ENCODE measurements around the gene SLC48A1. TPM values are rescaled to one million over a fixed set of nuclear protein-coding genes. Genes with fewer than 3 reads are reported as not detected.
A peak's percentile ranks its signal among the peaks of the same experiment; 100 is the strongest.

Gene SLC48A1
- total RNA-seq (2014; rRNA removed) = 3.3 and 6.1 TPM in 2 replicates
- 8.0 TPM for polyA plus RNA-seq (2012)

GRCh38 chr12:47773062-47773857 is at the start of gene SLC48A1:
SLC48A1 (plus strand) TSS chr12:47773238; CDS start chr12:47773305, 67 bp downstream.
- DNase-seq (ENCODE audit: low read depth) = peak; percentile 38

- DNase-seq (ENCODE audit: low read depth) = no peak
These were observed 47.8 kb upstream of the SLC48A1 start, which contains the start of gene ENDOU for GRCh38 chr12:47725091-47725772. ENDOU (minus strand) TSS chr12:47725490; CDS start chr12:47725413, 77 bp downstream.

GRCh38 chr12:47725893-47726292 is 47.1 kb upstream of the SLC48A1 start:
- peak; percentile 84 for DNase-seq (ENCODE audit: low read depth)

- peak; percentile 92 for DNase-seq (ENCODE audit: low read depth)
These were observed 43.8 kb upstream of the SLC48A1 start for GRCh38 chr12:47729233-47729632.

GRCh38 chr12:47730341-47730744 is 42.7 kb upstream of the SLC48A1 start:
- peak; percentile 76 for DNase-seq (ENCODE audit: low read depth)

GRCh38 chr12:47731723-47732122 is 41.3 kb upstream of the SLC48A1 start:
- DNase-seq (ENCODE audit: low read depth) = peak; percentile 54

GRCh38 chr12:47732504-47732903 is 40.5 kb upstream of the SLC48A1 start:
- DNase-seq (ENCODE audit: low read depth) = no peak

GRCh38 chr12:47733142-47733541 is 39.9 kb upstream of the SLC48A1 start:
- DNase-seq (ENCODE audit: low read depth) = no peak

DNA sequence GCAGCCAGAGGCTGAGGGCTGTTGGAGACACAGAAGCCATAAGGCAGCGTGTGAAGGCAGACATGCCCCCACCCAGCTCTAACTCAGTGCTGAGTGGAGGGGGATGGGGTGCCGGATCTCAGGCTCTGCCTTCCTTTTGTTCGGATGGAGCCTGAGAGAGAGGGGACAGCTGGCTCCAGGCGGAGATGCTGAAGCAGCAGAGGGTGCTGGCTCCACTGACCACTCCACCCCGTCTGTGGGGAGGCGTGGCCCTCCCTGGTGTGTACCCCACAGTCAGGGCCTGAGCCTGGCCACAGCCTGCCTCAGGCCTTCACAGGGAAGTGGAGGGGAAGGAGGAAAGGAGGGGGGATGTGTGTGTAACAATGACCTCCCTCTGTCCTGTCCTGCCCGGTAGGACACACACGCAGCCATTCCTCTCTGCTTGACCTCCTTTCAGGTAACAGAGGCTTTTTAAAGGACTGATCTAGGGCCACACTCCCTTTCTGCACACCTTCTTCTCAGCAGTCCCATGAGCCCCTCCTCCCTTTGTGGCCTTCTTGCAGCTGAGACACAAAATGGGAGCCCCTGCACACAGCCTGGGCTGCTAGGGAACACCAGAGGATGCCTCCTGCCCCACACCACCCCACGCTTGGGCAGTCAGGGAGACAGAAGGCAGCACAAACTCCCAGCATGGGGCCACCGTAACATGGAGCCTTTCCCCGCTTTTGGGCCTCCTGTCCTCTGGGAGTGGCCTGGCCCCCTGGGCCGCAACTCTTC is 38.1 kb upstream of the SLC48A1 start:
- DNase-seq (ENCODE audit: low read depth) = no peak

- DNase-seq (ENCODE audit: low read depth) = no peak
These were observed 37.4 kb upstream of the SLC48A1 start for GRCh38 chr12:47735649-47736048.

- DNase-seq (ENCODE audit: low read depth) = no peak
These were observed 36.8 kb upstream of the SLC48A1 start for GRCh38 chr12:47736216-47736615.

GRCh38 chr12:47736877-47737676 is 36.0 kb upstream of the SLC48A1 start:
- peak; percentile 57 for DNase-seq (ENCODE audit: low read depth)

DNA sequence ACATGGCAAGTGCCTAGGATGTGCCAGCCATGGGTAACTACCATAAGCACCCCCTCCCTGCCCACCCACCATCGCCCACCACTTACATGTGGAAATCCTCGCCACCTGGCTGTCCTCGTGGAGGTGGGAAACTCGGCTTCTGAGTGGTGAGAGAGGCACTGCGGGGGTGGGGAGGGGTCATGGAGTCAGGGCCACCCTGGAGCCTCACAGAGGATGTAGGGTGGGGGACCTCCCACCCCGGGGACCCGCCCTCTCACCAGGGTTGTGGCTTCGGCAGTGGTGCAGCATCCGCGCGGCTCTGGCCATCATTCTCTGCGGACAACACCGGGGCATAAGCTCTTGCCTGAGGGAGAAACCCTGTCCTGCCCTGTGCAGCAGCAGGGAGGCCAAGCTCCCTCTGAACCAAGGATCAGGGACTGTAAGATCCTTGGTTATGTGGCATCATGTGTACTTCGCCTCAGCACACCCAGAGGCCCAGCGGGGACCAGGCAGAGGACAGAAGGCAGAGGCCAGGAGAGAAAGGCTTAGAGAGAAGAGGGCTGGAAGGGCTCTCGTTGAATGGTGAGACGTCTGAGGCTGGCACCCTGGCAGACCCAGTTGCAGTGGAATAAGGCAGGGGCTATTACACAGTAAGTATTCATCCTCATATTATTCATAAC is 35.0 kb upstream of the SLC48A1 start:
- no peak for DNase-seq (ENCODE audit: low read depth)

- DNase-seq (ENCODE audit: low read depth) = no peak
These were observed 33.7 kb upstream of the SLC48A1 start for GRCh38 chr12:47739297-47739696.

GRCh38 chr12:47739979-47740378 is 33.1 kb upstream of the SLC48A1 start:
- no peak for DNase-seq (ENCODE audit: low read depth)

DNA sequence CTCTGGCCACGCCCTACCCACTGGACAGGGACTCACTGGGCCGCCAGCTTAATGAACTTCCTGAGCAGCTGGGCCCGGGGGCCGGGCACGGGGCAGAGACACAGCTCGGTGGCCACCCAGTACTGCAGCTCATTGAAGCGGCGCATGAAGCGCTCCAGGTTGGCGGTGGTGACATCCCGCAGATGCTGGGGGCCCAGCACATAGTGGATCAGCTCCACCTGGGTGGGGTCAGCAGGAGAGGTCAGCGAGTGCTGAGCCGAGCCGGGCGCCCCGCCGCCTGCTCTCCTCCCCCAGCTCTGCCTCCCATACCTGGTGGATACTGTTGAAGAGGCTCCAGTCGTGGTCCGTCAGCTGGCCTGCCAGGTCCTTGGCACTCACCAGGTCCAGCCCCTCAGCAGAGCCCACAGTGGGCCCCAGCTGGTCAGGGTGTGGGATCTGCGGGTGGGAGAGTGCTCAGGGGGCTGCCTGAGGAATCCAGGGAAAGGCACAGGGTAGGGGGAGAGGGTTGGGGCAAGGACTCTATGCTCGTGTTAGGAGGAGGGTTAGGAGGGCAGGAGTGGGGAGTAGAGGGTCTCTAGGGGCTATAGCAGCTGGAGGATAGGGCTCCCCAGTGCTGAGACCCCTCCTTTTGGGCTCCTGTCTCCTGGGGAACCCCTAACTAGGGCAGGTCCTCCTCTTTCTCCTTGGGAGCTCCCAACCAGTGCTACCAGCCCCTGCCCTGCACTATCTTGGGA is 32.3 kb upstream of the SLC48A1 start:
- DNase-seq (ENCODE audit: low read depth) = no peak

GRCh38 chr12:47741340-47741703 is 31.7 kb upstream of the SLC48A1 start:
- peak; percentile 78 for DNase-seq (ENCODE audit: low read depth)

DNA sequence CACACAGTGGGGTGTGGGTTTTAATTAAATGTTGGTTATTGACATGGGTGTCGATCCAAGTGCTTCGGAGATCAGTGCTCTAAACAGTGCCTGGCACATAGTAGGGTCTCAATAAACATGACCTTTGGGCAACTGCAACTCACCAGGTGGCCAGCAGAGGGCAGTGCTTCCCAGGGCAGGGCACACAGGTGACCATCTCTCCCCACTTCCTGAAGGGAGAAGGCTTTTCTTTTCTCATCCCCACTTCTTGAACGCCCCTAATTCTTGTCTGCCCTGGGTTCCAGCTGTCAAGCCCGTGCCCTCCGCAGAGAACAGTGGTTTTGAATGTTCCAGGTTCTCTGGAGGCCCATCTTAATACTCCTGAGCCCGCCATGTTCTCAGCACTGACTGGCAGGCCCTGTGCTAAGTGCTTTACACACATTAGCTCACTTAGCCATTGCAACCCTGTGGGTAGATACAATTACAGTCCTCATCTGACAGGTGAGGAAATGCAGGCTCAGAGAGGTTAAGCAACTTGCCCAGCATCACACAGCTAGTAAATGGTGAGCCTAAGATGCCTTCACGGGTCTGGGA is 30.7 kb upstream of the SLC48A1 start:
- no peak for DNase-seq (ENCODE audit: low read depth)

DNA sequence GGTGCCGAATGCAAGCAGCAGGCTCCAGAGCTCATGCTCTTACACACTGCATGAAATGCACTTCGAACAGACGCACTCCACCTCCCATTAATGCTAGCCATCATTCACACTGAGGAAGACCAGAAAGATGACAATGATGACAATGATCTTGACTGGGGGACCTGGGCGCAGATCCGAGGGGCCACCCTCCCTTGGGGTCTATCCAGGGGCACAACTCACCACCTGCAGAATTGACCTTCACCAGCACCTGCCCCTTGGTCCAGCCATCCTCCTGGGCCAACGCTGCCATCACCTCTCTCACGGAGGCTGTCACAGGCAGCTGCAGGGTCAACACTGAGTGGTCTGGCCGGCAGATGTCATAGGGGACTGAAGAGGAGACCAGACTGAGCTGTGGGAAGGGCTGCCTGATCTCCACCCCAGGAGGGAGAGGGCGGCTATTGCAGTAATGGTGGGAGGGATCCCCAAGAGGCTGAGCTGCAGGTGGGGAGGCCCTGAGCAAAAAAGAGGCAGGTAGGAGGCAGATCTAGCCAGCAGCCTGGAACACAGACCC is 29.7 kb upstream of the SLC48A1 start:
- no peak for DNase-seq (ENCODE audit: low read depth)
